ENCODE measurements around the gene LDLR.
"Not testable (repeated sequence)": the region's sequence is repeated elsewhere in the genome, so short reads cannot be mapped to it uniquely, and the experiment has no call there.

LDLR gene

DNA sequence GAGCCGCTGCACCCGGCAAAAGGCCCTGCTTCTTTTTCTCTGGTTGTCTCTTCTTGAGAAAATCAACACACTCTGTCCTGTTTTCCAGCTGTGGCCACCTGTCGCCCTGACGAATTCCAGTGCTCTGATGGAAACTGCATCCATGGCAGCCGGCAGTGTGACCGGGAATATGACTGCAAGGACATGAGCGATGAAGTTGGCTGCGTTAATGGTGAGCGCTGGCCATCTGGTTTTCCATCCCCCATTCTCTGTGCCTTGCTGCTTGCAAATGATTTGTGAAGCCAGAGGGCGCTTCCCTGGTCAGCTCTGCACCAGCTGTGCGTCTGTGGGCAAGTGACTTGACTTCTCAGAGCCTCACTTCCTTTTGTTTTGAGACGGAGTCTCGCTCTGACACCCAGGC lies 17.2 kb downstream of the LDLR start:
- DNase-seq, result no peak

DNA sequence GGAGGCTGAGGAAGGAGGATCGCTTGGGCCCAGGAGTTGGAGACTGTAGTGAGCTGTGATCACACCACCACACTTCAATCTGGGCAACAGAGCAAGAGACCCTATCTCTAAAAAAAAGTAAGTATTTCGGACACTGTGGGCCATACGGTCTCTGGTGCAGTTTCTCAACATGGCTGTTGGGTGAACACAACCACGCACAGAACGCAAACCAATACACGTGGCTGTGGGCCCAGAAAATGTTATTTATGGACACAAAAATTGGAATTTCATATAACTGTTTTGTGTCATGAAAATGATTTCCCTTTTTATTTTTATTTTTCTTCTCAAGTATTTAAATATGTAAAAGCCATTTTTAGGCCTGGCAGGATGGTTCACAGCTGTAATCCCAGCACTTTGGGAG lies 19.5 kb downstream of the LDLR start:
- no peak for DNase-seq

DNA sequence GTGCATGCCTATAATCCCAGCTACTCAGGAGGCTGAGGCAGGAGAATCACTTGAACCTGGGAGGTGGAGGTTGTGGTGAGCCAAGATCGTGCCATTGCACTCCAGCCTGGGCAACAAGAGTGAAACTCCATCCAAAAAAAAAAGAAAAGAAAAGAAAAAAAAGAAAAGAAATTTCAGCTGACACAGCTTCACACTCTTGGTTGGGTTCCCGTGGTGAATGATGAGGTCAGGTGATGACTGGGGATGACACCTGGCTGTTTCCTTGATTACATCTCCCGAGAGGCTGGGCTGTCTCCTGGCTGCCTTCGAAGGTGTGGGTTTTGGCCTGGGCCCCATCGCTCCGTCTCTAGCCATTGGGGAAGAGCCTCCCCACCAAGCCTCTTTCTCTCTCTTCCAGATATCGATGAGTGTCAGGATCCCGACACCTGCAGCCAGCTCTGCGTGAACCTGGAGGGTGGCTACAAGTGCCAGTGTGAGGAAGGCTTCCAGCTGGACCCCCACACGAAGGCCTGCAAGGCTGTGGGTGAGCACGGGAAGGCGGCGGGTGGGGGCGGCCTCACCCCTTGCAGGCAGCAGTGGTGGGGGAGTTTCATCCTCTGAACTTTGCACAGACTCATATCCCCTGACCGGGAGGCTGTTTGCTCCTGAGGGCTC lies 22.0 kb downstream of the LDLR start:
- DNase-seq, result no peak

DNA sequence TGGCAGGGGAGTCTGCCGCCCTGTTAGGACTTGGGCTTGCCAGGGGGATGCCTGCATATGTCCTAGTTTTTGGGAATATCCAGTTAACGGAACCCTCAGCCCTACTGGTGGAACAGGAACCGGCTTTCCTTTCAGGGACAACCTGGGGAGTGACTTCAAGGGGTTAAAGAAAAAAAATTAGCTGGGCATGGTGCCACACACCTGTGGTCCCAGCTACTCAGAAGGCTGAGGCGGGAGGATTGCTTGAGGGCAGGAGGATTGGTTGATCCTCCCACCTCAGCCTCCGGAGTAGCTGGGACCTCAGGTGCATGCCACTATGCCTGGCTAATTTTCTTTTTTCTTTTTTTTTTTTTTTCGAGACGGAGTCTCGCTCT lies 22.5 kb downstream of the LDLR start:
- DNase-seq, result no peak

DNA sequence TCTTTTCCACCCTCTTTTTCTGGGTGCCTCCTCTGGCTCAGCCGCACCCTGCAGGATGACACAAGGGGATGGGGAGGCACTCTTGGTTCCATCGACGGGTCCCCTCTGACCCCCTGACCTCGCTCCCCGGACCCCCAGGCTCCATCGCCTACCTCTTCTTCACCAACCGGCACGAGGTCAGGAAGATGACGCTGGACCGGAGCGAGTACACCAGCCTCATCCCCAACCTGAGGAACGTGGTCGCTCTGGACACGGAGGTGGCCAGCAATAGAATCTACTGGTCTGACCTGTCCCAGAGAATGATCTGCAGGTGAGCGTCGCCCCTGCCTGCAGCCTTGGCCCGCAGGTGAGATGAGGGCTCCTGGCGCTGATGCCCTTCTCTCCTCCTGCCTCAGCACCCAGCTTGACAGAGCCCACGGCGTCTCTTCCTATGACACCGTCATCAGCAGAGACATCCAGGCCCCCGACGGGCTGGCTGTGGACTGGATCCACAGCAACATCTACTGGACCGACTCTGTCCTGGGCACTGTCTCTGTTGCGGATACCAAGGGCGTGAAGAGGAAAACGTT lies 24.0 kb downstream of the LDLR start:
- DNase-seq, result no peak

DNA sequence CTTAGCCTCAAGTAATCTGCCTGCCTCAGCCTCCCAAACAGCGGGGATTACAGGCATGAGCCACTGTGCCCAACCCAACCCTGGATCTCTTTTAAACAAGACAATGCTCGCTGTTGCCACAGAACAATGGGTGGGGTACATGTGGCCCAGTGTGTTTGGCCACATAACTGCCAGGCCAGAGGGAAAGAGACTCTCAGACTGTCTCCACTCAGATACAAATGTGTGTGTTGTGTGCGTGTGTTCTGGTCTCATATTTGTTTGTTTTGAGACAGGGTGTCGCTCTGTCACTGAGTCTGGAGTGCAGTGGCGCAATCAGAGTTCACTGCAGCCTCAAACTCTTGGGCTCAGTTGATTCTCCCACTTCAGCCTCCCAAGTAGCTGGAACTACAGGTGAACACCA lies 25.8 kb downstream of the LDLR start:
- DNase-seq, result no peak

DNA sequence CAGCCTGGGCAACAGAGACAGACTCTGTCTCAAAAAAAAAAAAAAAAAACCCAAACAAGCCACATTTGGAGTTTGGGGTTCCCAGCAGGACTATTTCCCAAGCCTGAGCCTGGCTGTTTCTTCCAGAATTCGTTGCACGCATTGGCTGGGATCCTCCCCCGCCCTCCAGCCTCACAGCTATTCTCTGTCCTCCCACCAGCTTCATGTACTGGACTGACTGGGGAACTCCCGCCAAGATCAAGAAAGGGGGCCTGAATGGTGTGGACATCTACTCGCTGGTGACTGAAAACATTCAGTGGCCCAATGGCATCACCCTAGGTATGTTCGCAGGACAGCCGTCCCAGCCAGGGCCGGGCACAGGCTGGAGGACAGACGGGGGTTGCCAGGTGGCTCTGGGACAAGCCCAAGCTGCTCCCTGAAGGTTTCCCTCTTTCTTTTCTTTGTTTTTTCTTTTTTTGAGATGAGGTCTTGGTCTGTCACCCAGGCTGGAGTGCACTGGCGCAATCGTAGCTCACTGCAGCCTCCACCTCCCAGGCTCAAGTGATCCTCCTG lies 26.7 kb downstream of the LDLR start:
- DNase-seq, result no peak

DNA sequence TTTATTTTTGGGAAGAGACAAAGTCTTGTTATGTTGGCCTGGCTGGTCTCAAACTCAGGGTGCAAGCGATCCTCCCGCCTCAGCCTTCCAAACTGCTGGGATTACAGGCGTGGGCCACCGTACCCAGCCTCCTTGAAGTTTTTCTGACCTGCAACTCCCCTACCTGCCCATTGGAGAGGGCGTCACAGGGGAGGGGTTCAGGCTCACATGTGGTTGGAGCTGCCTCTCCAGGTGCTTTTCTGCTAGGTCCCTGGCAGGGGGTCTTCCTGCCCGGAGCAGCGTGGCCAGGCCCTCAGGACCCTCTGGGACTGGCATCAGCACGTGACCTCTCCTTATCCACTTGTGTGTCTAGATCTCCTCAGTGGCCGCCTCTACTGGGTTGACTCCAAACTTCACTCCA lies 27.2 kb downstream of the LDLR start:
- DNase-seq, result no peak

DNA sequence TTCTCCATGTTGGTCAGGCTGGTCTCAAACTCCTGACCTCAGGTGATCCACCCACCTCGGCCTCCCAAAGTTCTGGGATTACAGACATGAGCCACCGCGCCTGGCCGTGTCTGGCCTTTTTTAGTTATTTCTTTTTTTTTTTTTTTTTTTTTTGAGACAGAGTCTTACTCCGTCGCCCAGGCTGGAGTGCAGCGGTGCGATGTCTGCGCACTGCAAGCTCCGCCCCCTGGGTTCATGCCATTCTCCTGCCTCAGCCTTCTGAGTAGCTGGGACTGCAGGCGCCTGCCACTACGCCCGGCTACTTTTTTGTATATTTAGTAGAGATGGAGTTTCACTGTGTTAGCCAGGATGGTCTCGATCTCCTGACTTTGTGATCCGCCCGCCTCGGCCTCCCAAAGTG lies 32.7 kb downstream of the LDLR start:
- not testable (repeated sequence) for DNase-seq

DNA sequence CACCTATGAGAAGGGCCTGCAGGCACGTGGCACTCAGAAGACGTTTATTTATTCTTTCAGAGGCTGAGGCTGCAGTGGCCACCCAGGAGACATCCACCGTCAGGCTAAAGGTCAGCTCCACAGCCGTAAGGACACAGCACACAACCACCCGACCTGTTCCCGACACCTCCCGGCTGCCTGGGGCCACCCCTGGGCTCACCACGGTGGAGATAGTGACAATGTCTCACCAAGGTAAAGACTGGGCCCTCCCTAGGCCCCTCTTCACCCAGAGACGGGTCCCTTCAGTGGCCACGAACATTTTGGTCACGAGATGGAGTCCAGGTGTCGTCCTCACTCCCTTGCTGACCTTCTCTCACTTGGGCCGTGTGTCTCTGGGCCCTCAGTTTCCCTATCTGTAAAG lies 33.9 kb downstream of the LDLR start:
- DNase-seq, result no peak

DNA sequence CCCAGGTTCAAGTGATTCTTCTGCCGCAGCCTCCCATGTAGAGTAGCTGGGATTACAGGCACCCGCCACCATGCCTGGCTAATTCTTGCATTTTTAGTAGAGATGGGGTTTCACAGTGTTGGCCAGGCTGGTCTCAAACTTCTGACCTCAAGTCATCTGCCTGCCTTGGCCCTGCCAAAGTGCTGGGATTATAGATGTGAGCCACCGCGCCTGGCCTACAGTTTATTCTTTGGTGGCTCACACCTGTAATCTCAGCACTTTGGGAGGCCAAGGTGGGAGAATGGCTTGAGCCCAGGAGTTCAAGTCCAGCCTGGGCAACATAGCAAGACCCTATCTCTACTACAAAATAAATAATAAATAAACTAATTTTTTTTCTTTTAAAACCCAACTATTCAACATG lies 34.9 kb downstream of the LDLR start:
- DNase-seq, result not testable (repeated sequence)

DNA sequence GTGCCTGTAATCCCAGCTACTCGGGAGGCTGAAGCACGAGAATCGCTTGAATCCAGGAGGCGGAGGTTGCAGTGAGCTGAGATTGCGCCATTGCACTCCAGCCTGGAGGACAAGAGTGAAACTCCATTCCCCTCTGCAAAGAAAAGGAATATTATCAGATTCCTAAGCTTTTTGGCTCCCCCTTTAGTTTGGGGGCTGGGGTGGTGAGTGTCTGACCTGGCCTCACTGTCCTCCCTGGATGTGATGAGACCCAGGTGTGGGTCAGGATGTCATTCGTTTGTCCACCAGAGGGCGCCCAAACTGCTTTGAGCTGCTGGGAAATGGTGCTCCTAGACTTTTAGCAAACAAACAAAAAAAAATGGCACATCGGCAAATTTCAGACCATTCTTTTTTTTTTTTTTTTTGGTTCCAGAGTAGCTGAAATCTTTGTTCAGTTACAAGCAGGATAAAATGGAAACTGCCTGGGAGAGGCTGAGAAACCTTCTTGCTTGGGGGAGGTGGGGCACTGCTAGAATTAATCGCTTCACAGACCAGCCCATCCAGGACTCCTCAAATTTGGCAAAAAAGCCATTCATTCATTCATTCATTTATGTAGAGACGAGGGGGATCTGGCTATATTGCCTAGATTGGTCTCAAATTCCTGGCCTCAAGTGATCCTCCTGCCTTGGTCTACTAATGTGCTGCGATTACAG lies 36.9 kb downstream of the LDLR start:
- no peak for DNase-seq

DNA sequence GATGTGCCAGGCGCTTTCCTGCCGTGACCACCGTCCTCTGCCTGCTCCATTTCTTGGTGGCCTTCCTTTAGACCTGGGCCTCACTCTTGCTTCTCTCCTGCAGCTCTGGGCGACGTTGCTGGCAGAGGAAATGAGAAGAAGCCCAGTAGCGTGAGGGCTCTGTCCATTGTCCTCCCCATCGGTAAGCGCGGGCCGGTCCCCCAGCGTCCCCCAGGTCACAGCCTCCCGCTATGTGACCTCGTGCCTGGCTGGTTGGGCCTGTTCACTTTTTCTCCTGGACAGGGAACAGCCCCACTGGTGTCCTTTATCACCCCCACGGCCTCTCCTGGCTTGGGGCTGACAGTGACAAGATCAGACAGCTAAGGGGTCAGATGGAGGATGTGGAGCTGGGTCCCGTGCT lies 38.6 kb downstream of the LDLR start:
- no peak for DNase-seq

DNA sequence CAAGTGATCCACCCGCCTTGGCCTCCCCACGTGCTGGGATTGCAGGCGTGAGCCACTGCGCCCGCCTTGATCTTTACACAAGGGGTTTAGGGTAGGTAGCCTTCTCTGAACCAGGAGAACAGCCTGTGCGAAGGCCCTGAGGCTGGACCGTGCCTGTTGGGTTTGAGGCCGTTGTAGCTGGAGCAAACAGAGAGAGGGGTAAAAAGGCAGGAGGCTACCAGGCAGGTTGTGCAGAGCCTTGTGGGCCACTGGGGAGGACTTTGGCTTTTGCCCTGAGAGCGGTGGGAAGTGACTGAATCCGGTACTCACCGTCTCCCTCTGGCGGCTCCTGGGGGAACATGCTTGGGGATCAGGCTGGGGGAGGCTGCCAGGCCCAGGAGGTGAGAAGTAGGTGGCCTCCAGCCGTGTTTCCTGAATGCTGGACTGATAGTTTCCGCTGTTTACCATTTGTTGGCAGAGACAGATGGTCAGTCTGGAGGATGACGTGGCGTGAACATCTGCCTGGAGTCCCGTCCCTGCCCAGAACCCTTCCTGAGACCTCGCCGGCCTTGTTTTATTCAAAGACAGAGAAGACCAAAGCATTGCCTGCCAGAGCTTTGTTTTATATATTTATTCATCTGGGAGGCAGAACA lies 41.7 kb downstream of the LDLR start:
- DNase-seq, result peak; percentile 65

DNA sequence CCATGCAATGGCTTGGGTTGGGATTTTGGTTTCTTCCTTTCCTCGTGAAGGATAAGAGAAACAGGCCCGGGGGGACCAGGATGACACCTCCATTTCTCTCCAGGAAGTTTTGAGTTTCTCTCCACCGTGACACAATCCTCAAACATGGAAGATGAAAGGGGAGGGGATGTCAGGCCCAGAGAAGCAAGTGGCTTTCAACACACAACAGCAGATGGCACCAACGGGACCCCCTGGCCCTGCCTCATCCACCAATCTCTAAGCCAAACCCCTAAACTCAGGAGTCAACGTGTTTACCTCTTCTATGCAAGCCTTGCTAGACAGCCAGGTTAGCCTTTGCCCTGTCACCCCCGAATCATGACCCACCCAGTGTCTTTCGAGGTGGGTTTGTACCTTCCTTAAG lies 42.2 kb downstream of the LDLR start:
- no peak for DNase-seq

DNA sequence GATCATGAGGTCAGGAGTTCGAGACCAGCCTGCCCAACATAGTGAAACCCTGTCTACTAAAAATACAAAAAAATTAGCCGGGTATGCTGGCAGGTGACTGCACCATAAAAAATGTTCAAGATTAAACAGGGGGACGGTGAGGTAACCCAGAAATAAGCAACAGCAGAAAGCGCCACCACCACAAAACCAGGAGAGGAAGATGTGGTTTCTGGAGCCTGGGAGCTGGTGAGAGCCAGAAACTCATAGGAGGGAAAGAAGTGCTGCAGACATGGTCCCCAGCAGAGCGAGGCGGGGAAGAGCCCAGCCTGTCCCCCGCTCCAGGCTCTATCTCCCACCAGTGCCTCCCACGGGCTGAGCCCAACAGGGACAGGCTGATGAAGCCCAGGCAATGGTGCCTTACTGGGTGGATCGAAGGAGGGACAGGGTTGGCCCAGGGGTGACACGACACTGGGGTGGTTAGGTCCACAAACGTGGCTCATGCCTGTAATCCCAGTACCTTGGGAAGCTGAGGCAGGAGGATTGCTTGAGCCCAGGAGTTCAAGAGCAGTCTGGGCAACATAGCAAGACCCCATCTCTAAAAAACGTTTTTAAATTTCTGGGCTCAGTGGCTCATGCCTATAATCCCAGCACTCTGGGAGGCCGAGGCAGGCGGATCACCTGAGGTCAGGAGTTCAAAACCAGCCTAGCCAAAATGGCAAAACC lies 47.3 kb downstream of the LDLR start:
- no peak for DNase-seq

DNA sequence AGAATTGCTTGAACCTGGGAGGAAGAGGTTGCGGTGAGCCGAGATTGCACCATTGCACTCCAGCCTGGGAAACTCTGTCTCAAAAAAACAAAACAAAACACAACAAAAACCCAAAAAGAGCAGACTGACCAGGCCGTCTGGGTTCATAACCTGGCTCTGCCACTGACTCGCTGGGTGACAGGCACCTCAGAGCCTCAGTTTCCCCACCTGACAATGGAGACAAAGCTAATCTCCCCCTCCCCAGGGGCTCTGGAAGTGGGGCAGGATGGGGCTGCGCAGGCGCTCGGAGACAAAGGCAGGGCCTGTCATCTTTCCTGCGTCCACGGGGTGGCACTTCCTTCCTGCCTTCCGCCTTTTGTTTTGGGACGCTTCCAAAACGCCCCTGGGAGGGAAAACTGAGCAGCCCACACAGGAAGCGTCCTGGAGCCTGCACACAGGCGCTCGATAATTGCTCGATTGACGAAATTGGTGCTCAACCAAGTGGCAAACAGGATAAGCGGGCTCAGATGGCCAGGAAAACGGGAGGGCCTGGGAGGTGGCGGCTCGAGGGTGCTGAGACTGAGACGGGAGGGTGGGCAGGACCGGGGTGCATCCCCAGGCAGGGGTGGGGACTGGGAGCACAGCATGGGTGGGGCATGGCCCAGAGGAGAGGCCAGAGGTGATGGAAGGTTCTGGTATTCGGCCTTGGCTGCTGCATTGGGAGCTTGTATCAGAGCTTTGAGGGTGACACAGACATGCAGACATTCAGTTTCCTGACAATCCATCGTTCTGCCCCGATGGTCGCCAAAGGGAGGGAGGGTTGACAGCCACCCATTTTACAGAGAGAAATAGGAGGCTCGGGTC lies 48.5 kb downstream of the LDLR start:
- peak; percentile 83 for DNase-seq

DNA sequence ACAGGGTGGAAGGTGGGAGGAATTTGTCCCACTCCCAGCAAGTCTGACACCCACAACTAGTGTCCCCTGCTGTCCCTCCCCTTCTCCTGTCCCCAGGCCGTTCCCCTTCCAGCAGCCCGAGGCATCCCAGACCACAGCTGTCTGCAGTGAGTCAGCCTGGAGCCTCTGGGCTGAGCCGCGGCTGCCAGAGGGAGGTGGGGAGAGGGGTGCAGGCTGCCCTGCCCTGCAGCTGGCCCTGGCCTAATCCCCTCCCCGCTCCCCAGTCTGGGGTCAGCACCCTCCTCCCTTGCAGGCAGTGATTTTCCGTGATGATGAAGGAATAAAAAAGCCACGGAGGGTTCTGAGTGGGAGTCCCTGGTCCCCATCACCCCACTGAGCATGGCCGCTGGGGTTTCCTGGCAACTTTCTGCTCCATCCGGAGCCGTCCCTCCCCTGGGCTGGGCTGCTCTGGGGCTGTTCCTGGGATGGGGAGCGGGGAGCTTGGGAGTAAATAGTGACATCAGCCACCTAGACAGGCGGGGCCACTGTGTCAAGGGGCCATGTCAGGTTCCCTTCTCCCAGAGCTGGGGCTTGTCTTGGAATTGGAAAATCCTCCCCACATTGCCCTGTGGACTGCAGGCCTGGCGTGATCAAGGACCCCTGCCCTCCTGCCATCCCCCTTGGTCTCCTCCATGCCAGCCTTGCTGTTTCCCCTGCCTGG lies 49.5 kb downstream of the LDLR start:
- peak; percentile 77 for DNase-seq

DNA sequence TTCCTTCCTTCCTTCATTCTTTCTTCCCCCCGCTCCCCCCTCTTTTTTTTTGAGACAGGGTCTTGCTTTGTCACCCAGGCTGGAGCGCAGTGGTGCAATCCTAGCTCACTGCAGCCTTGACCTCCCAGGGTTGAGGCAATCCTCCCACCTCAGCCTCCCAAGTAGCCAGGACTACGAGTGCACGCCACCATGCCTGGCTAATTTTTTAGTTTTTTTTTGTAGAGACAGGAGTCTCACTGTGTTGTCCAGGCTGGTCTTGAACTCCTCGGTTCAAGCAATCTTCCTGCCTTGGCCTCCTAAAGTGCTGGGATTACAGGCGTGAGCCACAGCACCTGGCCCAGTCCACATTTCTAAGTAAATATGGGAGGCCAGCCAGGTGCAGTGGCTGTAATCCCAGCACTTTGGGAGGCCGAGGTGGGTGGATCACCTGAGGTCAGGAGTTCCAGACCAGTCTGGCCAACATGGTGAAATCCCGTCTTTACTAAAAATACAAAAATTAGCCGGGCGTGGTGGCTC lies 50.8 kb downstream of the LDLR start:
- DNase-seq, result not testable (repeated sequence)

DNA sequence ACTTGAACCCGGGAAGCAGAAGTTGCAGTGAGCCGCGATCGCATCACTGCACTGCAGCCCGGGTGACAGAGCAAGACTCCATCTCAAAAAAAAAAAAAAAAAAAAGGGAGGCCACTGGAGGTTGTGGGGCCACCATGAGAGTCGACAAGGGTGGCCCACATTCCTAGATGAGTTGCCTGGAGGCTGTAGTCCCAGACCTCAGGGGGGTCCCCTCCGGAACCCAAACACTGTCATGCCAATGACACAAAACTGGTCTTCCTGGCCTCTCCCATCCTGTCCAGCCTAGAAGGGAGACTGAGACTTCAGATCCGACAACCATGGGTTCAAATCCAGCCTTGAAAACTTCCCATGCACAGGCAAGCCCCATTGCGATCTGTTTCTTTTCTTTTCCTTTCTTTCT lies 51.6 kb downstream of the LDLR start:
- no peak for DNase-seq

DNA sequence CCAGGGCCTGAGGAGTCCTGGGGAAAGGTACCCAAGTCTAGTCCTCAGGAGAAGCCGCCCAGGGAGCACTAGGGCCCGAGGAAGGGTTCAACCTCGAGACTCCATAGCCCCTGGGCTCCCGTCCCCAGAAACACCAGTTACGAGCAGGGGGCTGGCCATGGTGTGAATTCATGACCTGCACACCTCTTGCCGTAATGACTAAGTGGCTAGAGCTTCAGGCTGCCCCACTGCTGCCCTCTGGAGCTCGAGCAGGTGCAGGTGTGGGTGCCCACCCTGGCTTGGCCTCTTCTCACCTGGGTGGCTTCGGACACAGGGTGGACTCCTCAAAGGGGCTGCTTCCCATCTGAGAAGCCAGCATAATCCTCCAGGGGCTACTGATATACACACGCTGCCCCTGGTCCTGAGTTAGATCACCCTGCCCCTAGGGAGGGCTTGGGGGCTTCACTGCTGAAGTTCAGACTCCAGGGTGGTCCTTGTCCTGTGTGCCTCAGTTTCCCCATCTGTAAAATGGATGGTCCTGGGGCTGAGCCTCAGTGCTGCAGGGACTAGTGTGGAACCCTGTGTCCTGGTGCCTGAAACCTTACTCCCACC lies 52.8 kb downstream of the LDLR start:
- DNase-seq, result no peak

Data from T1000 (cell line).